Neural cell (in vitro differentiated cells): Measurements from ENCODE around the gene EML5. TPM values are rescaled to one million over a fixed set of nuclear protein-coding genes. Genes with fewer than 3 reads are reported as not detected.

ENCODE experiments used
- H2AFZ ChIP-seq: fragments of 200-600, 300-800 bp; sonication (generic), shearing (Covaris generic); 2 replicates; pipeline ENCODE4 v1.6.0; 2014; ENCODE audit warnings: low read depth, mild to moderate bottlenecking, antibody characterized with exemption, low read length, moderate library complexity
- H3F3A ChIP-seq: fragments of 200-600 bp; shearing (Covaris generic); 2 replicates; pipeline ENCODE4 v1.6.1; 2016; ENCODE audit warnings: mild to moderate bottlenecking, moderate library complexity, mixed read lengths, antibody characterized with exemption, low read length; ENCODE audit not compliant: insufficient read depth, poor library complexity, severe bottlenecking
- H3K27ac ChIP-seq: fragments of 200-600, 300-800 bp; sonication (generic), shearing (Covaris generic); 2 replicates; pipeline ENCODE4 v1.5.1; 2014; ENCODE audit warnings: mild to moderate bottlenecking, low read length, moderate library complexity
- H3K27me3 ChIP-seq: fragments of 300-800, 200-600 bp; sonication (generic), shearing (Covaris generic); 2 replicates; pipeline ENCODE4 v1.6.0; 2014; ENCODE audit warnings: mild to moderate bottlenecking, low read depth, low read length, moderate library complexity; ENCODE audit not compliant: insufficient read depth
- H3K36me3 ChIP-seq: fragments of 300-800, 200-600 bp; sonication (generic), shearing (Covaris generic); 2 replicates; pipeline ENCODE4 v1.5.1; 2014; ENCODE audit warnings: mild to moderate bottlenecking, antibody characterized with exemption, low read length, moderate library complexity; ENCODE audit not compliant: insufficient read depth
- H3K4me2 ChIP-seq: fragments of 300-800, 200-600 bp; sonication (generic), shearing (Covaris generic); 2 replicates; pipeline ENCODE4 v1.6.0; 2014; ENCODE audit warnings: mild to moderate bottlenecking, low read length
- H3K4me3 ChIP-seq: fragments of 300-800, 200-600 bp; sonication (generic), shearing (Covaris generic); 2 replicates; pipeline ENCODE4 v1.5.1; 2014; ENCODE audit warnings: mild to moderate bottlenecking, low read length, moderate library complexity
- H3K79me2 ChIP-seq: fragments of 200-600 bp; shearing (Covaris generic); replicated peaks from 2 replicates; pipeline ENCODE4 v1.6.0; 2014; ENCODE audit warnings: mild to moderate bottlenecking, low read length, moderate library complexity; ENCODE audit not compliant: insufficient read depth
- H3K9ac ChIP-seq: fragments of 300-800, 200-600 bp; sonication (generic), shearing (Covaris generic); 2 replicates; pipeline ENCODE4 v1.6.1; 2016; ENCODE audit warnings: mild to moderate bottlenecking, low read length, mixed read lengths
- H3K9me2 ChIP-seq: fragments of 200-600 bp; shearing (Covaris generic); 2 replicates; pipeline ENCODE4 v1.6.1; 2016; ENCODE audit warnings: mild to moderate bottlenecking, low read length, mixed read lengths; ENCODE audit not compliant: insufficient read depth
- H3K9me3 ChIP-seq: fragments of 200-600, 300-800 bp; sonication (generic), shearing (Covaris generic); 2 replicates; pipeline ENCODE4 v1.6.1; 2016; ENCODE audit warnings: mild to moderate bottlenecking, mixed run types, low read length, moderate library complexity, mixed read lengths
- H4K20me1 ChIP-seq: fragments of 200-600 bp; shearing (Covaris generic); 2 replicates; pipeline ENCODE4 v1.6.1; 2016; ENCODE audit warnings: mild to moderate bottlenecking, mixed run types; ENCODE audit not compliant: insufficient read depth
- CTCF ChIP-seq: fragments of 450-650 bp; IDR thresholded peaks from 2 replicates; pipeline ENCODE4 v1.5.1; 2014; ENCODE audit warnings: antibody characterized with exemption, mild to moderate bottlenecking, moderate library complexity; ENCODE audit not compliant: poor library complexity, severe bottlenecking
- EP300 ChIP-seq: fragments of 450-650 bp; conservative IDR thresholded peaks from 2 replicates; pipeline ENCODE4 v1.6.1; 2014; ENCODE audit warnings: antibody characterized with exemption, mild to moderate bottlenecking, moderate library complexity; ENCODE audit not compliant: poor library complexity, severe bottlenecking
- EZH2 ChIP-seq: fragments of 200-600, 300-800 bp; shearing (Covaris generic), sonication (generic); IDR thresholded peaks from 2 replicates; pipeline ENCODE4 v1.6.1; 2014; ENCODE audit warnings: antibody characterized with exemption, low read length, borderline replicate concordance, mild to moderate bottlenecking; ENCODE audit not compliant: insufficient read depth, poor library complexity, severe bottlenecking
- MXI1 ChIP-seq: fragments of 450-650 bp; conservative IDR thresholded peaks from 2 replicates; pipeline ENCODE4 v1.6.1; 2014; ENCODE audit warnings: antibody characterized with exemption, mild to moderate bottlenecking; ENCODE audit not compliant: poor library complexity, severe bottlenecking
- POLR2AphosphoS5 ChIP-seq: IDR thresholded peaks from 2 replicates; pipeline ENCODE4 v1.6.1; 2012
- RAD21 ChIP-seq: fragments of 450-650 bp; conservative IDR thresholded peaks from 2 replicates; pipeline ENCODE4 v1.6.1; 2014; ENCODE audit warnings: antibody characterized with exemption, mild to moderate bottlenecking, moderate library complexity
- REST ChIP-seq: IDR thresholded peaks from 2 replicates; pipeline ENCODE4 v1.6.1; 2012; ENCODE audit warnings: borderline replicate concordance
- SMC3 ChIP-seq: fragments of 450-650 bp; conservative IDR thresholded peaks from 2 replicates; pipeline ENCODE4 v1.6.1; 2014; ENCODE audit warnings: antibody characterized with exemption, mild to moderate bottlenecking, moderate library complexity; ENCODE audit not compliant: poor library complexity
- TAF1 ChIP-seq: IDR thresholded peaks from 2 replicates; pipeline ENCODE4 v1.6.1; 2012; ENCODE audit warnings: low read depth
- polyA plus RNA-seq: library from polyadenylated mRNA; depleted of rRNA; stranded (reverse); fragments of >200 nt; gene quantifications from 2 replicates; pipeline ENCODE4 v1.2.3, GENCODE V29; 2014

Gene EML5
- polyA plus RNA-seq, 1 donor from 2014 or later = 27.5 TPM

GRCh38 chr14:88808359-88808758, 15.6 kb upstream of the EML5 start:
- H3K36me3 ChIP-seq = no peaks in the 10 kb centered on the region
- H3K9me2 ChIP-seq = no peaks in the 10 kb centered on the region
- no peak for TF ChIP-seq SMC3
- no peak for TF ChIP-seq EP300
- no peak for TF ChIP-seq TAF1
- no peak for TF ChIP-seq MXI1
- no peak for TF ChIP-seq EZH2
- no peak for TF ChIP-seq CTCF
- TF ChIP-seq POLR2AphosphoS5 = no peak
- TF ChIP-seq REST = no peak
- no peak for TF ChIP-seq RAD21
- H4K20me1 ChIP-seq = no peaks in the 10 kb centered on the region
- H3K9me3 ChIP-seq = peaks cover 5% of the 10 kb centered on the region
- no peak overlapping the region for H3K27ac ChIP-seq
- no peak overlapping the region for H3K4me3 ChIP-seq
- H2AFZ ChIP-seq = no peak overlapping the region
- no peak overlapping the region for H3K9ac ChIP-seq
- H3F3A ChIP-seq = no peaks in the 10 kb centered on the region
- H3K4me2 ChIP-seq = no peak overlapping the region
- no peaks in the 10 kb centered on the region for H3K27me3 ChIP-seq
- H3K79me2 ChIP-seq = no peaks in the 10 kb centered on the region

- Histone ChIP-seq H3K4me2 (no peak overlapping the region), H3K79me2 (no peaks in the 10 kb centered on the region), H3F3A (no peaks in the 10 kb centered on the region), H3K36me3 (no peaks in the 10 kb centered on the region), H3K9ac (no peak overlapping the region), H3K4me3 (no peak overlapping the region), H3K27me3 (no peaks in the 10 kb centered on the region), H3K9me2 (no peaks in the 10 kb centered on the region), H4K20me1 (no peaks in the 10 kb centered on the region), H3K9me3 (peaks cover 5% of the 10 kb centered on the region), H2AFZ (no peak overlapping the region), H3K27ac (no peak overlapping the region)
- TF ChIP-seq POLR2AphosphoS5 (no peak), CTCF (no peak), TAF1 (no peak), MXI1 (no peak), RAD21 (no peak)
Observed at GRCh38 chr14:88804477-88804876, 11.7 kb upstream of the EML5 start.
